Smooth muscle cell (in vitro differentiated cells): ENCODE results near the gene RNF180. TPM values are rescaled to one million over a fixed set of nuclear protein-coding genes. Genes with fewer than 3 reads are reported as not detected.

Experiments used
- DNase-seq: peaks from one replicate; lab custom pipeline; 2025; ENCODE audit not compliant: unreplicated experiment; lab: John Stamatoyannopoulos, UW
- H2AFZ ChIP-seq: fragments of 200-600 bp; sonication (generic); 2 replicates; pipeline ENCODE4 v1.6.0; 2016; ENCODE audit warnings: antibody characterized with exemption, low read depth, mild to moderate bottlenecking
- H3F3A ChIP-seq: fragments of 200-600 bp; sonication (generic); 2 replicates; pipeline ENCODE4 v1.6.0; 2017; ENCODE audit warnings: antibody characterized with exemption, low read depth
- H3K27ac ChIP-seq: fragments of 200-600 bp; sonication (generic); 2 replicates; pipeline ENCODE4 v1.5.1; 2016; ENCODE audit warnings: low read depth, mild to moderate bottlenecking
- H3K27me3 ChIP-seq: fragments of 200-600 bp; sonication (generic); 2 replicates; pipeline ENCODE4 v1.6.1; 2016; ENCODE audit warnings: low read depth, mild to moderate bottlenecking
- H3K36me3 ChIP-seq: fragments of 200-600 bp; sonication (generic); 2 replicates; pipeline ENCODE4 v1.5.1; 2016; ENCODE audit warnings: low read depth
- H3K4me1 ChIP-seq: fragments of 200-600 bp; sonication (generic); 2 replicates; pipeline ENCODE4 v1.5.1; 2016; ENCODE audit warnings: low read depth
- H3K4me2 ChIP-seq: fragments of 200-600 bp; sonication (generic); 2 replicates; pipeline ENCODE4 v1.6.0; 2016; ENCODE audit warnings: mild to moderate bottlenecking
- H3K4me3 ChIP-seq: fragments of 200-600 bp; sonication (generic); 2 replicates; pipeline ENCODE4 v1.5.1; 2016; ENCODE audit warnings: mild to moderate bottlenecking
- H3K79me2 ChIP-seq: fragments of 200-600 bp; sonication (generic); 2 replicates; pipeline ENCODE4 v1.6.0; 2016; ENCODE audit warnings: low read depth, mild to moderate bottlenecking
- H3K9ac ChIP-seq: fragments of 200-600 bp; sonication (generic); 2 replicates; pipeline ENCODE4 v1.6.0; 2016; ENCODE audit warnings: low read depth
- H3K9me3 ChIP-seq: fragments of 200-600 bp; sonication (generic); replicated peaks from 2 replicates; pipeline ENCODE4 v1.5.1; 2016; ENCODE audit warnings: low read depth
- H4K20me1 ChIP-seq: fragments of 200-600 bp; sonication (generic); 2 replicates; pipeline ENCODE4 v1.6.0; 2016; ENCODE audit warnings: low read depth
- WGBS: methylation state at CpG from one replicate; pipeline ENCODE4 v1.1.7; 2016; ENCODE audit warnings: low lambda C conversion rate; 5-methylcytosine and 5-hydroxymethylcytosine counted together
- polyA plus RNA-seq: library from polyadenylated mRNA; unstranded; fragments of >200 nt; fragmentation: Nextera tagmentation; extraction: Ambion mirVana; gene quantifications from 2 replicates; pipeline ENCODE4 v1.2.1, GENCODE V29; 2016
- total RNA-seq: library from RNA; depleted of rRNA; stranded (reverse); fragments of >200 nt; gene quantifications from 2 replicates; pipeline ENCODE4 v1.2.3, GENCODE V29; 2014
- TF ChIP-seq, protein P1 (sequence below): fragments of 200-600 bp; sonication (generic); IDR thresholded peaks from 2 replicates; pipeline ENCODE4 v1.5.1; 2017; ENCODE audit warnings: borderline replicate concordance, mild to moderate bottlenecking, antibody characterized with exemption; ENCODE audit not compliant: insufficient read depth, poor library complexity, severe bottlenecking

RNF180 gene
- total and polyA plus RNA-seq, 2 experiments from 2014 or later, result 3.0 to 3.8 TPM

DNA sequence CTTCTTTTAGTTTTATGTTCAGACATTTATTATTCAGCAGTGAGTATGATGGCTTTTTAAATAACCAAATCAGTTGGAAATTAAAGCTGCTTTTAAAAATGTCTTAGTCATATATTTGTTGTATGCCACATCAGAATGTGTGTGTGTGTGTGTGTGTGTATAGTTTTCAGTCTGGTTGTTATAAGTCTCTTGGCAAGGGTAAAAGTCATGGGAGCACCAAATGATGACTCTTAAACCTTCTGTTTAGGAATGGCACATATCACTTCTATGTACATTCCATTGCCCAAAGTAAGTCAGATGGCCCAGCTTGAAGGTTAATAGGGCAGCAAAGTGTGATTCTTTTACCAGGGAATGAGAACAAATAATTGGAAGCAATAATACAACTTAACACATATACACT lies 135.9 kb downstream of the RNF180 start:
- H3K27me3 ChIP-seq, result no peaks in the 10 kb centered on the region
- DNase-seq, result no peak
- H3K79me2 ChIP-seq, result no peaks in the 10 kb centered on the region
- no peaks in the 10 kb centered on the region for H4K20me1 ChIP-seq
- no peaks in the 10 kb centered on the region for H3K9me3 ChIP-seq
- no peak overlapping the region for H3K9ac ChIP-seq
- no peak overlapping the region for H3K4me2 ChIP-seq
- H3K4me3 ChIP-seq, result no peak overlapping the region
- H3K27ac ChIP-seq, result no peak overlapping the region
- no peaks in the 10 kb centered on the region for H3F3A ChIP-seq
- no peaks in the 10 kb centered on the region for H3K4me1 ChIP-seq
- TF ChIP-seq, protein P1, sequence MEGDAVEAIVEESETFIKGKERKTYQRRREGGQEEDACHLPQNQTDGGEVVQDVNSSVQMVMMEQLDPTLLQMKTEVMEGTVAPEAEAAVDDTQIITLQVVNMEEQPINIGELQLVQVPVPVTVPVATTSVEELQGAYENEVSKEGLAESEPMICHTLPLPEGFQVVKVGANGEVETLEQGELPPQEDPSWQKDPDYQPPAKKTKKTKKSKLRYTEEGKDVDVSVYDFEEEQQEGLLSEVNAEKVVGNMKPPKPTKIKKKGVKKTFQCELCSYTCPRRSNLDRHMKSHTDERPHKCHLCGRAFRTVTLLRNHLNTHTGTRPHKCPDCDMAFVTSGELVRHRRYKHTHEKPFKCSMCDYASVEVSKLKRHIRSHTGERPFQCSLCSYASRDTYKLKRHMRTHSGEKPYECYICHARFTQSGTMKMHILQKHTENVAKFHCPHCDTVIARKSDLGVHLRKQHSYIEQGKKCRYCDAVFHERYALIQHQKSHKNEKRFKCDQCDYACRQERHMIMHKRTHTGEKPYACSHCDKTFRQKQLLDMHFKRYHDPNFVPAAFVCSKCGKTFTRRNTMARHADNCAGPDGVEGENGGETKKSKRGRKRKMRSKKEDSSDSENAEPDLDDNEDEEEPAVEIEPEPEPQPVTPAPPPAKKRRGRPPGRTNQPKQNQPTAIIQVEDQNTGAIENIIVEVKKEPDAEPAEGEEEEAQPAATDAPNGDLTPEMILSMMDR, result no peak
- H3K36me3 ChIP-seq, result no peaks in the 10 kb centered on the region
- no peak overlapping the region for H2AFZ ChIP-seq

DNA sequence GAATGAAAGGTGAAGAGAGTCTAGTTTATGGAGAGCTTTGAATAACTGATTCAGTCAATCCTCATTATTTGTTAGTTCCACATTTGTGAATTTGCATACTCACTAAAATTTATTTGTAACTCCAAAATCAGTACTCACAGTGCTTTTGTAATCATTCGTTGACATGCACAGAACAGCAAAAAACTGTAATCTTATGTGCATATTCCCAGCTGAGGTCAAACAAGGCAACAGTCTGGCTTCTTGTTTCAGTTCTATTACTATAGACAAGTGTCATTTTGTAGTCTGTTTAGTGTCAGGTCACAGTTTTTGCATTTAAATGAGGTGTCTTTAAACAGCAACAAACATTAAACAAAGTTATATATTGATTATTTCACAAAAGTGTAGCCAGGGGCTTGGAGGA lies 142.5 kb downstream of the RNF180 start:
- H3K4me3 ChIP-seq, result no peak overlapping the region
- TF ChIP-seq, protein P1, result no peak
- no peaks in the 10 kb centered on the region for H3K9me3 ChIP-seq
- H3K27me3 ChIP-seq, result no peaks in the 10 kb centered on the region
- no peak for DNase-seq
- no peaks in the 10 kb centered on the region for H4K20me1 ChIP-seq
- no peaks in the 10 kb centered on the region for H3K4me1 ChIP-seq
- no peak overlapping the region for H3K27ac ChIP-seq
- H2AFZ ChIP-seq, result no peak overlapping the region
- WGBS, result 60% methylated on average over 1 of the region's 1 CpG
- H3K36me3 ChIP-seq, result no peaks in the 10 kb centered on the region
- H3F3A ChIP-seq, result no peaks in the 10 kb centered on the region
- no peaks in the 10 kb centered on the region for H3K79me2 ChIP-seq
- H3K9ac ChIP-seq, result no peak overlapping the region
- H3K4me2 ChIP-seq, result no peak overlapping the region

DNA sequence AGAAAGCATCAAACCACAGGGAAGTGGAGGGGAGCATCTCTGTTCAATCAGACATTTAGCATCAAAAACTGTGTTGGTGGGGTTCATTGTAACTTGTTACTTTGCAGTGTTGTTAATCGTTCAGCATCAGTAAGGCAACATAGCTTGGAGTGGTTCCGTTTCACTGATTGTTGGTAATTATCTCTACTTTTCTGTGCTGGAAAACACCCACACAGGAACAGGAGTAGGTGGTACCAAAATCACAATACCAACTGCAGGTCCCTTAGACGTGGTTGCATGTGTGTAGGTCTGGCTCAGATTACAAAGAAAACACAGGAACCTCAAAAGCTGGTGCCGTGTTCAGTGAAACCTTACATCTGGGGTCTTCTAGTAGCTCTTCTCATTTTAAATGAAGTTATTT lies 146.8 kb downstream of the RNF180 start:
- Histone ChIP-seq H3K4me1 (no peaks in the 10 kb centered on the region), H3F3A (no peaks in the 10 kb centered on the region), H3K4me3 (no peak overlapping the region), H3K4me2 (no peak overlapping the region), H3K27me3 (no peaks in the 10 kb centered on the region), H4K20me1 (no peaks in the 10 kb centered on the region), H3K9me3 (no peaks in the 10 kb centered on the region), H3K36me3 (no peaks in the 10 kb centered on the region), H3K9ac (no peak overlapping the region), H3K27ac (no peak overlapping the region), H2AFZ (no peak overlapping the region), H3K79me2 (no peaks in the 10 kb centered on the region)
- TF ChIP-seq, protein P1, result no peak
- 81% methylated on average over 4 of the region's 4 CpGs for WGBS
- no peak for DNase-seq

DNA sequence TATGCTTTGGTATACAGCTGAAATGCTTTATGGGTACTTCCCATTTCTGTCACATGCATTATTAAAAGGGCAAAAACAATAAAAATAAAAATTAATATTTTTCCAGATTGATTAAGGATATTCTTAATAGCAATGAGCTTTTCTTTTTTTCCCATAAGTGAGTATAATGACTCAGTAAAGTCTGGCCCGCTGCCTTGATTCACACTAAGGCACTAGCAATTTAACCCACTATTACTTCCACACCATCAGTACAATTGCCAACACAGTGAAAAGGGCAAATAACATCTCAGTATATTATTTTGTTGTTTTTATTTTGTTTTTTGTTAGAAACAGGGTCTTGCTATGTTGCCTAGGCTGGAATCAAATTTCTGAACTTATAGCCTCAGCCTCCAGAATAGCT lies 150.1 kb downstream of the RNF180 start:
- Histone ChIP-seq H3K27ac (no peak overlapping the region), H3K79me2 (no peaks in the 10 kb centered on the region), H3K36me3 (no peaks in the 10 kb centered on the region), H2AFZ (no peak overlapping the region), H3K9ac (no peak overlapping the region), H3K9me3 (no peaks in the 10 kb centered on the region), H3K4me2 (no peak overlapping the region), H3K4me1 (no peaks in the 10 kb centered on the region), H4K20me1 (no peaks in the 10 kb centered on the region), H3F3A (no peaks in the 10 kb centered on the region), H3K27me3 (no peaks in the 10 kb centered on the region), H3K4me3 (no peak overlapping the region)
- 92% methylated on average over 1 of the region's 1 CpG for WGBS
- TF ChIP-seq, protein P1, result no peak
- DNase-seq, result no peak
